ENCODE measurements around the gene MC5R. TPM values are rescaled to one million over a fixed set of nuclear protein-coding genes. Genes with fewer than 3 reads are reported as not detected.
A peak's percentile ranks its signal among the peaks of the same experiment; 100 is the strongest.

The MC5R gene
- total RNA-seq, 1 donor from 2014 or later: not detected

DNA sequence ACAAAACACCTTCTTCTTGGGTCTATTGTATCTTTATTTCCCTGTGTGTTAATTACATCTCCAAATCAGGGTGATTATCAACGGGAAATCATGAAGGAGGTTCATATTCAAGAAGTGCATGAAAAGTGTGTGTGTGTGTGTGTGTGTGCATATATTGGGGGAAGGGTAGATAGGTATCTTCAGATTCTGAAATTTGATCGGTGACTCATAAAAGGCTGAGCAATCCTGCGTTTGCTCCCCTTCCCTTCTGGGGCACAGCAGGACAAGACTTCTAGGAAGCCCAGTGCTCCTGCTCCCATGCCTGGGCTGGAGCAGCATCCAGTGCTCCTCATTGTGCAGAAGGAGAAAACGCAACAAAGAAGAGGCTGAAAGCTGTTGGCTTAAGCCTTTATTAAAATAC, 25.8 kb downstream of the MC5R start:
- DNase-seq: no peak

DNA sequence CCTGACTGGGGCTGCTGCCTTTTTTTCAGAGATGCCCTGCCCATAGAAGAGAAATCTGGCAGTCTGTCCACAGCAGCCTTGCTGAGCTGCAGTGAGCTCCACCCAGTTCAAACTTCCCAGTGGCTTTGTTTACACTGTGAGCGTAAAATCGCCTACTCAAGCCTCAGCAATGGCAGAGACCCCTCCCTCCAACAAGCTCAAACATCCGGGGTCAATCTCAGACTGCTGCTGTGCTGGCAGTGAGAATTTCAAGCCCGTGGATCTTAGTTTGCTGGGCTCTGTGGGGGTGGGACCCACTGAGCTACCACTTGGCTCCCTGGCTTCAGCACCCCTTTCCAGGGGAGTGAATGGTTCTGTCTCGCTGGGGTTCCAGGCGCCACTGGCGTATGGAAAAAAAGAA, 38.9 kb downstream of the MC5R start:
- peak; percentile 35 for DNase-seq

DNA sequence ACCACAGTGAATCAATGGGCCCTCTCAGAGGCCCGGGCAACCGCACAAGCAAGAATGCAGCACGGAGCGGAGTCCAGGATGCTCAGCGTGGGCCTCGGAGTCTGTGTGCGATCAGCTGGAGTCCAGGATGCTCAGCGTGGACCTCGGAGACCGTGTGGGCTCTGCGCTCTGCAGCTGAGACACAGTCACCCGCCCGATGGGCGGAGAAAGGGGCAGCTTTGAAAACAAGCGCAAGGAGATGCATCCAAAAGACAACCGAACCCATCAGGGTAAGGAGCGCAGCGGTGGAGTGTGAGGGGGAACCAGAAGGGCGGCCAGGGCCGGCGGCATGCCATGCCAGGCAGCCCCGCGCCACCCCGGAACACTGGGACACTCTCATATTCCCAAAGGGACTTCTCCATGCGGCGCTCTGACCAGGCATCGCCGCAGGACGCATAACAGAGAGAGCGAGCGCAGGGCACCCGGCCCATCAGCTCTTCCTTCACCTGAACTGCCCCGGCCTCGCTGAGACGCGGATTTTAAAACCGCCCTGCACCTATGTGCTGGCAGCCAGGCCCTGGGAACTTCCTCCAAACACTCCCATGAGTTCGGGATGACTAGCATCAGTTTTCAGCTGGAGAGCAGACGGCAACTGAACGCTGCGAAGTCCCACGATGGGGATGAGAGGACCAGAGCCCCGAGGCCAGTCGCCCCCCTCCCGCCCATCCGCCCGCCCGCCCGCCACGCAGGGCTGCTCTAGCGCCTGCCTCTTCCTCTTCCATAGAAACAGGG, 44.7 kb downstream of the MC5R start:
- peak; percentile 25 for DNase-seq

DNA sequence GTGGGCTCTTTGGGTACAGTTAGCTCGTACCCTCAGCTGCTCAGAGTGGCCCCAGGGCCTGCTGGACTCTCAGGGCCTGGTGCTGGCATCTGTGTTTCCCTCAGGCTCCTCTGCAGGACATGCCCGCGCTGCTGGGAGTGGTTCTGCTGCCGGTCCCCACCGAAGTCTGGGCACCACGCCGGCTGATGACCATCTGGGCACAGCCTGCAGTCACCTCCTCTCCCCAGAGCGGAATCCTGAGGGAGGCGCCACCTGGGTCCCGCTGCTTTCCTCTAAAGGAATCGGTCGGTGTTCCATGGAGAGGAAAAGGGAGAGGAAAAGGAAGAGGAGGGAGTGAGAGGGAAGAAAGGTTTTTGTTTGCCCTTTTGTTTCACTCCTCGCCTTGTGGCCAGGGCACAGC, 47.8 kb downstream of the MC5R start:
- no peak for DNase-seq

GRCh38 chr18:13872373-13872772, 48.4 kb downstream of the MC5R start:
- no peak for DNase-seq

- DNase-seq: no peak
These were observed 49.0 kb downstream of the MC5R start for GRCh38 chr18:13872932-13873331.

- DNase-seq: no peak
These were observed 50.6 kb downstream of the MC5R start for GRCh38 chr18:13874558-13874957.

Other genes with a start within 250 kb of the MC5R start
- gene FAM210A, start 97.6 kb upstream of the MC5R start, total RNA-seq: 59.6 TPM
- gene RNMT, start 97.5 kb upstream of the MC5R start, total RNA-seq: 47.5 TPM
- not detected for gene MC2R, start 91.4 kb downstream of the MC5R start, total RNA-seq